Gastrocnemius medialis (tissue), 4 donors: Measurements from ENCODE around the gene GFOD1.

Experiments
- CTCF ChIP-seq, 5 experiments: fragments of 450-650 bp in 3 of 5; fragments of 200-600 bp in 2 of 5; sonication (generic) in 2 of 5; IDR thresholded peaks in 4 of 5; conservative IDR thresholded peaks in 1 of 5; 1 replicate in 4 of 5; 2 replicates in 1 of 5; pipeline ENCODE4 v1.5.1; 2016 to 2019; ENCODE audit warnings: antibody characterized with exemption in 5 of 5, mild to moderate bottlenecking in 3 of 5, moderate library complexity in 3 of 5
- POLR2A ChIP-seq, 2 donors: fragments of 450-650 bp; IDR thresholded peaks; one replicate each; pipeline ENCODE4 v1.6.1; 2017; ENCODE audit warnings: antibody characterized with exemption in 2 of 2, mild to moderate bottlenecking in 2 of 2, moderate library complexity in 2 of 2

GRCh38 chr6:13352165-13352564 lies 135.2 kb downstream of the GFOD1 start:
- TF ChIP-seq POLR2A (IDR thresholded peaks at IDR 0.05) (no peak), CTCF (IDR thresholded peaks at IDR 0.05 in 4 of 5, conservative IDR thresholded peaks at IDR 0.05 in 1 of 5) (no peak)
